Transverse colon (tissue), 3 donors: ENCODE results near the gene ARHGEF25.

Experiments
- CTCF ChIP-seq, 5 experiments: fragments of 200-600 bp in 3 of 5; fragments of 450-650 bp in 2 of 5; sonication (generic) in 3 of 5; IDR thresholded peaks; 1 replicate in 2 of 5; 2 replicates in 3 of 5; pipeline ENCODE4 v1.5.1; 2016 to 2017; ENCODE audit warnings: antibody characterized with exemption in 5 of 5, inconsistent platforms in 3 of 5, mild to moderate bottlenecking in 2 of 5, moderate library complexity in 1 of 5
- POLR2A ChIP-seq: fragments of 450-650 bp; IDR thresholded peaks from one replicate; pipeline ENCODE4 v1.6.1; 2016; ENCODE audit warnings: antibody characterized with exemption, mild to moderate bottlenecking, moderate library complexity

GRCh38 chr12:57620936-57621496, 9.8 kb downstream of the ARHGEF25 start:
- TF ChIP-seq POLR2A: no peak
- TF ChIP-seq CTCF (IDR thresholded peaks at IDR 0.05): no peak
